Neural progenitor cell (in vitro differentiated cells): ENCODE results near the gene TMEM131L.

Experiments
- CTCF ChIP-seq: fragments of 200-600 bp; sonication (generic); IDR thresholded peaks from 2 replicates; pipeline ENCODE4 v1.5.1; 2017; ENCODE audit warnings: antibody characterized with exemption, mild to moderate bottlenecking
- EZH2 ChIP-seq: fragments of 200-600 bp; sonication (generic); IDR thresholded peaks from 2 replicates; pipeline ENCODE4 v1.6.1; 2017; ENCODE audit warnings: antibody characterized with exemption, mild to moderate bottlenecking, moderate library complexity
- EZH2phosphoT487 ChIP-seq: fragments of 200-600 bp; sonication (generic); IDR thresholded peaks from 2 replicates; pipeline ENCODE4 v1.6.1; 2017; ENCODE audit warnings: antibody characterized with exemption

DNA sequence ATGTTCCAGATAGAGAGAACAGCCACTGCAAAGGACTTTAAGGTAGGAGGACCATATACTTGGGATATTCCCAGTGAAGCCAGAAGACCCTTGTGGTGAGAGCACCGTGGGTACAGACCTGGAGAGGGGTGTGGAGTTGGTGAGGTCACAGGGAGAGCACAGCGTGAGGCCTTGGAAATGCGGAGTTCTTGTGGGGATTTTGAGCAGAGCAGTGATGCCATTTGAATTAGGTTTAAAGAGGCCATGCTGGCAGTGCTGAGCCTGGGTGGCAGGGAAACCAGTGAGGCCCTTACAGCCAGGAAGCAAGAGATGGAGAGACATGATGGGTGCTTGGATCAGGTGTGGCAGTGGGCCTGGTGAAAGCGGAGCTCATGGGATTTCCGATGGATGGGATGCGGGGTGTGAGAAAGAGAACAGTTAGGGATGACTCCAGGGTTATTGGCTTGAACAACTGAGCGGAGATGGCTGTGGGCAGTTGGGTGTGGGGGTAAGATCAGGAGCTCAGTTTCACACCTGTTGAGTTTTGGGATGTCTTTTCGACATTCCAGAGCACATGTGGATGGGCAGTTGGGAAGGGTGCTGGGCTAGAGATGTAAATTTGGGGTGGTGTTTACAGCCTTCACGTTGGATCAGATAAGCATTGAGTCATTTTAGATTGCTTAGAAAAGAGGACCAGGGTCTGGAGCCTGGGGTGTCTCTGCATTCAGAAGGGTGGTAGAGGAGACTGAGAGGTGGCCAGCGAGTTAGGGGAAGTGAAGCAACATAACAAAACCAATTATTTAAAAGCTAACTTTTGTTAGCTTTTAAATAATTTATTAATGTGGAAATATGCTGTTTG is 68.9 kb downstream of the TMEM131L start:
- TF ChIP-seq CTCF: no peak
- TF ChIP-seq EZH2phosphoT487: no peak
- no peak for TF ChIP-seq EZH2
